Suprapubic skin (tissue), 4 donors: ENCODE measurements around the gene PWWP2A.

ENCODE experiments used
- EP300 ChIP-seq: sonication (generic); formaldehyde crosslinking; IDR thresholded peaks from one replicate; pipeline ENCODE4 v1.6.1; 2017; ENCODE audit warnings: antibody characterized with exemption
- POLR2AphosphoS5 ChIP-seq, 3 donors: sonication (generic); formaldehyde crosslinking; IDR thresholded peaks; one replicate each; pipeline ENCODE4 v1.6.1; 2017; ENCODE audit warnings: antibody characterized with exemption in 3 of 3
- TF ChIP-seq, protein P1 (sequence below), 2 donors: fragments of 200-600 bp in 1 of 2; fragments of 450-650 bp in 1 of 2; sonication (generic) in 1 of 2; IDR thresholded peaks; one replicate each; pipeline ENCODE4 v1.5.1; 2016 to 2019; ENCODE audit warnings: antibody characterized with exemption in 2 of 2, mild to moderate bottlenecking in 1 of 2, moderate library complexity in 1 of 2

DNA sequence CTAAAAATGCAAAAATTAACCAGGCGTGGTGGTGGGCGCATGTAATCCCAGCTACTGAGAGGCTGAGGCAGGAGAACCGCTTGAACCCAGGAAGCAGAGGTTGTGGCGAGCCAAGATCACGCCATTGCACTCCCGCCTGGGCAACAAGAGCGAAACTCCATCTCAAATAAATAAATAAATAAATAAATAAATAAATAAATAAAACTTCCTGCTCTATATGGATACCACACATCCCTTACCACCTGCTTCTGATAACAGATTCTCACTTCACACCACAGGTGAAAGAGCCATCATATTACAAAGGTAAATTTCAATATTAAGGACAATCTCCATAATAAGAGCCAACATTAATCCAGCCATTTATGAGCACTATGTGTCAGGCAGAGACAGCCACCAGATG, 9.4 kb upstream of the PWWP2A start:
- TF ChIP-seq, protein P1, sequence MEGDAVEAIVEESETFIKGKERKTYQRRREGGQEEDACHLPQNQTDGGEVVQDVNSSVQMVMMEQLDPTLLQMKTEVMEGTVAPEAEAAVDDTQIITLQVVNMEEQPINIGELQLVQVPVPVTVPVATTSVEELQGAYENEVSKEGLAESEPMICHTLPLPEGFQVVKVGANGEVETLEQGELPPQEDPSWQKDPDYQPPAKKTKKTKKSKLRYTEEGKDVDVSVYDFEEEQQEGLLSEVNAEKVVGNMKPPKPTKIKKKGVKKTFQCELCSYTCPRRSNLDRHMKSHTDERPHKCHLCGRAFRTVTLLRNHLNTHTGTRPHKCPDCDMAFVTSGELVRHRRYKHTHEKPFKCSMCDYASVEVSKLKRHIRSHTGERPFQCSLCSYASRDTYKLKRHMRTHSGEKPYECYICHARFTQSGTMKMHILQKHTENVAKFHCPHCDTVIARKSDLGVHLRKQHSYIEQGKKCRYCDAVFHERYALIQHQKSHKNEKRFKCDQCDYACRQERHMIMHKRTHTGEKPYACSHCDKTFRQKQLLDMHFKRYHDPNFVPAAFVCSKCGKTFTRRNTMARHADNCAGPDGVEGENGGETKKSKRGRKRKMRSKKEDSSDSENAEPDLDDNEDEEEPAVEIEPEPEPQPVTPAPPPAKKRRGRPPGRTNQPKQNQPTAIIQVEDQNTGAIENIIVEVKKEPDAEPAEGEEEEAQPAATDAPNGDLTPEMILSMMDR (IDR thresholded peaks at IDR 0.05), result no peak
- TF ChIP-seq POLR2AphosphoS5 (IDR thresholded peaks at IDR 0.05) (no peak), EP300 (no peak)
